Activated naive CD4-positive, alpha-beta T cell treated with anti-CD3 and anti-CD28 coated beads for 36 hours (primary cell): ENCODE results near the gene SAFB. TPM values are rescaled to one million over a fixed set of nuclear protein-coding genes. Genes with fewer than 3 reads are reported as not detected.

ENCODE experiments used
- CTCF ChIA-PET: fragments of 350-600 bp; sonication (Branson Sonifier 250); formaldehyde crosslinking; loops from one replicate; lab custom pipeline; 2021; ENCODE audit warnings: antibody characterized with exemption; lab: Charles Lee
- DNase-seq: peaks from one replicate; pipeline ENCODE4 v3.0.0-alpha.2; 2020
- H3K27ac Mint-ChIP-seq: one replicate; pipeline ENCODE4 v1.8.0; 2021; ENCODE audit warnings: mild to moderate bottlenecking, mixed read lengths
- H3K27me3 Mint-ChIP-seq: one replicate; pipeline ENCODE4 v1.8.0; 2021; ENCODE audit warnings: low read depth, mixed read lengths
- H3K36me3 Mint-ChIP-seq: one replicate; pipeline ENCODE4 v1.8.0; 2021; ENCODE audit warnings: low read depth, mixed read lengths
- H3K4me1 Mint-ChIP-seq: one replicate; pipeline ENCODE4 v1.8.0; 2021; ENCODE audit warnings: low read depth, mixed read lengths
- H3K4me3 Mint-ChIP-seq: one replicate; pipeline ENCODE4 v1.8.0; 2021; ENCODE audit warnings: mild to moderate bottlenecking, moderate library complexity, mixed read lengths
- H3K9me3 Mint-ChIP-seq: one replicate; pipeline ENCODE4 v1.8.0; 2021; ENCODE audit warnings: mixed read lengths
- intact Hi-C: fragments of 100-400 bp; cut with micrococcal nuclease; formaldehyde crosslinking; loops from one replicate; pipeline ENCODE4 v1.15.1; 2023
- total RNA-seq, 2 experiments: library from RNA; stranded (reverse); gene quantifications; one replicate each; pipeline ENCODE4 v1.2.3, GENCODE V29; 2021

SAFB gene
- total RNA-seq, 2 experiments from 2014 or later = 120 to 129 TPM

GRCh38 chr19:5621311-5621944 is 1.5 kb upstream of the SAFB start:
- intact Hi-C loops = loop anchor here (5.0 to 10.0 kb wide), 3 partner anchors 281 to 709 kb away; partner anchors contain the start of genes NDUFA11, RANBP3 and VMAC
- Mint-ChIP-seq H3K4me1 (peaks cover 62% of the 10 kb centered on the region), H3K9me3 (no peaks in the 10 kb centered on the region), H3K27me3 (no peaks in the 10 kb centered on the region), H3K36me3 (peaks cover 59% of the 10 kb centered on the region), H3K27ac (peak overlapping the region; percentile 94), H3K4me3 (peak overlapping the region; percentile 100)
- CTCF ChIA-PET = interaction anchor here (0.7 to 1.0 kb wide), 3 partner anchors 16 to 183 kb away, joined by 3 to 5 read pairs (median 4); partner anchors contain the start of gene RPL36
- DNase-seq = no peak

GRCh38 chr19:5621945-5622464 is 878 bp upstream of the SAFB start:
- no peaks in the 10 kb centered on the region for H3K9me3 Mint-ChIP-seq
- peak; percentile 56 for DNase-seq
- H3K4me1 Mint-ChIP-seq = peaks cover 68% of the 10 kb centered on the region
- intact Hi-C loops = loop anchor here (1.0 to 10.0 kb wide), 7 partner anchors 68 to 710 kb away; partner anchors contain the start of genes CATSPERD, LONP1, NDUFA11 and RANBP3
- CTCF ChIA-PET = interaction anchor here (0.7 to 1.3 kb wide), 5 partner anchors 11 to 182 kb away, joined by 3 to 12 read pairs (median 5); partner anchors contain the start of gene RPL36
- peak overlapping the region; percentile 94 for H3K27ac Mint-ChIP-seq
- peak overlapping the region; percentile 100 for H3K4me3 Mint-ChIP-seq
- H3K36me3 Mint-ChIP-seq = peaks cover 61% of the 10 kb centered on the region
- no peaks in the 10 kb centered on the region for H3K27me3 Mint-ChIP-seq

GRCh38 chr19:5623397-5624017 is 624 bp downstream of the SAFB start:
- peak; percentile 23 for DNase-seq
- CTCF ChIA-PET = interaction anchor here (0.6 to 1.3 kb wide), 3 partner anchors 14 to 66 kb away, joined by 3 to 12 read pairs (median 5); partner anchors contain the start of gene RPL36
- Mint-ChIP-seq H3K27ac (peak overlapping the region; percentile 99), H3K9me3 (no peaks in the 10 kb centered on the region), H3K27me3 (no peaks in the 10 kb centered on the region), H3K4me3 (peak overlapping the region; percentile 100), H3K4me1 (peaks cover 69% of the 10 kb centered on the region), H3K36me3 (peaks cover 66% of the 10 kb centered on the region)
- intact Hi-C loops = loop anchor here (1.0 to 10.0 kb wide), 5 partner anchors 57 to 711 kb away; partner anchors contain the start of genes MICOS13, NDUFA11, RANBP3 and VMAC

GRCh38 chr19:5624018-5624663 is 1.3 kb downstream of the SAFB start:
- Mint-ChIP-seq H3K27me3 (no peaks in the 10 kb centered on the region), H3K36me3 (peaks cover 68% of the 10 kb centered on the region), H3K4me1 (peaks cover 69% of the 10 kb centered on the region), H3K9me3 (no peaks in the 10 kb centered on the region), H3K4me3 (peak overlapping the region; percentile 100), H3K27ac (peak overlapping the region; percentile 85)
- CTCF ChIA-PET = interaction anchor here (0.6 to 1.7 kb wide), 2 partner anchors 13 to 62 kb away, joined by 3 to 5 read pairs; no protein-coding TSS in a partner anchor
- intact Hi-C loops = loop anchor here (5.0 to 10.0 kb wide), 3 partner anchors 278 to 712 kb away; partner anchors contain the start of genes NDUFA11, RANBP3 and VMAC
- DNase-seq = peak; percentile 41

- peaks cover 70% of the 10 kb centered on the region for H3K4me1 Mint-ChIP-seq
- peaks cover 67% of the 10 kb centered on the region for H3K36me3 Mint-ChIP-seq
- no peak for DNase-seq
- intact Hi-C loops = loop anchor here (5.0 to 10.0 kb wide), 3 partner anchors 277 to 713 kb away; partner anchors contain the start of genes NDUFA11, RANBP3 and VMAC
- peak overlapping the region; percentile 85 for H3K27ac Mint-ChIP-seq
- peak overlapping the region; percentile 100 for H3K4me3 Mint-ChIP-seq
- H3K27me3 Mint-ChIP-seq = no peaks in the 10 kb centered on the region
- no peaks in the 10 kb centered on the region for H3K9me3 Mint-ChIP-seq
- CTCF ChIA-PET = interaction anchor here (1.7 kb wide), 1 partner anchor 62 kb away, joined by 5 read pairs; no protein-coding TSS in a partner anchor
These were observed 1.9 kb downstream of the SAFB start for GRCh38 chr19:5624741-5625278.

- intact Hi-C loops = loop anchor here (10.0 kb wide), 1 partner anchor 349 kb away; the partner anchor contains the start of gene RANBP3
- CTCF ChIA-PET = interaction anchor here (1.7 kb wide), 1 partner anchor 61 kb away, joined by 5 read pairs; no protein-coding TSS in a partner anchor
- Mint-ChIP-seq H3K4me1 (peaks cover 65% of the 10 kb centered on the region), H3K9me3 (no peaks in the 10 kb centered on the region), H3K4me3 (peak overlapping the region; percentile 100), H3K36me3 (peaks cover 62% of the 10 kb centered on the region), H3K27me3 (no peaks in the 10 kb centered on the region), H3K27ac (peak overlapping the region; percentile 12)
- DNase-seq = no peak
These were observed 2.8 kb downstream of the SAFB start for GRCh38 chr19:5625641-5626040.

GRCh38 chr19:5627395-5627904 is 4.6 kb downstream of the SAFB start:
- Mint-ChIP-seq H3K9me3 (no peaks in the 10 kb centered on the region), H3K4me1 (peaks cover 71% of the 10 kb centered on the region), H3K36me3 (peaks cover 61% of the 10 kb centered on the region), H3K4me3 (no peak overlapping the region), H3K27me3 (no peaks in the 10 kb centered on the region), H3K27ac (peak overlapping the region; percentile 70)
- CTCF ChIA-PET = no interaction called here
- peak; percentile 81 for DNase-seq
- intact Hi-C loops = loop anchor here (1.0 to 10.0 kb wide), 2 partner anchors 163 to 347 kb away; partner anchors contain the start of gene RANBP3

GRCh38 chr19:5628461-5628860 is 5.6 kb downstream of the SAFB start:
- no peaks in the 10 kb centered on the region for H3K9me3 Mint-ChIP-seq
- CTCF ChIA-PET = no interaction called here
- peaks cover 58% of the 10 kb centered on the region for H3K36me3 Mint-ChIP-seq
- H3K4me3 Mint-ChIP-seq = no peak overlapping the region
- DNase-seq = no peak
- H3K4me1 Mint-ChIP-seq = peaks cover 80% of the 10 kb centered on the region
- intact Hi-C loops = loop anchor here (10.0 kb wide), 1 partner anchor 346 kb away; the partner anchor contains the start of gene RANBP3
- no peaks in the 10 kb centered on the region for H3K27me3 Mint-ChIP-seq
- H3K27ac Mint-ChIP-seq = peak overlapping the region; percentile 12

GRCh38 chr19:5628919-5629481 is 6.1 kb downstream of the SAFB start:
- Mint-ChIP-seq H3K4me3 (no peak overlapping the region), H3K4me1 (peaks cover 82% of the 10 kb centered on the region), H3K27me3 (no peaks in the 10 kb centered on the region), H3K36me3 (peaks cover 54% of the 10 kb centered on the region), H3K27ac (peak overlapping the region; percentile 12), H3K9me3 (no peaks in the 10 kb centered on the region)
- CTCF ChIA-PET = no interaction called here
- intact Hi-C loops = loop anchor here (10.0 kb wide), 1 partner anchor 346 kb away; the partner anchor contains the start of gene RANBP3
- no peak for DNase-seq

GRCh38 chr19:5631567-5632240 is 8.8 kb downstream of the SAFB start:
- no peaks in the 10 kb centered on the region for H3K27me3 Mint-ChIP-seq

More at GRCh38 chr19:5631567-5632240, 8.8 kb downstream of the SAFB start:
- Mint-ChIP-seq H3K4me1 (peaks cover 75% of the 10 kb centered on the region), H3K9me3 (no peaks in the 10 kb centered on the region), H3K4me3 (no peak overlapping the region), H3K27ac (no peak overlapping the region), H3K36me3 (peaks cover 32% of the 10 kb centered on the region)
- CTCF ChIA-PET = interaction anchor here (1.0 kb wide), 1 partner anchor 58 kb away, joined by 3 read pairs; the partner anchor contains the start of gene RPL36
- no peak for DNase-seq
- intact Hi-C loops = no loop called here
